ENCODE measurements around the gene DNAJC3.

GRCh38 chr13:95689582-95689926 lies 12.6 kb downstream of the DNAJC3 start:
- TF ChIP-seq RAD21 (IDR thresholded peaks at IDR 0.05; ENCODE audit: low read depth) (no peak), REST (IDR thresholded peaks at IDR 0.05; ENCODE audit: low read depth) (no peak), YY1 (IDR thresholded peaks at IDR 0.05; ENCODE audit: low read depth) (no peak), TAF1 (IDR thresholded peaks at IDR 0.05; ENCODE audit: low read depth) (no peak), EP300 (IDR thresholded peaks at IDR 0.05; ENCODE audit: borderline replicate concordance) (no peak), CREB1 (IDR thresholded peaks at IDR 0.05; ENCODE audit: low read depth) (no peak), EGR1 (IDR thresholded peaks at IDR 0.05) (no peak)
